GM23248 (cell line): ENCODE data around the gene WASHC2A. TPM values are rescaled to one million over a fixed set of nuclear protein-coding genes. Genes with fewer than 3 reads are reported as not detected.
"Not testable (repeated sequence)": the region's sequence is repeated elsewhere in the genome, so short reads cannot be mapped to it uniquely, and the experiment has no call there.

Experiments used
- DNase-seq: peaks from one replicate; pipeline ENCODE4 v3.0.0-alpha.2; 2015
- H2AFZ ChIP-seq: fragments of 200-600 bp; sonication (generic); 2 replicates; pipeline ENCODE4 v1.6.1; 2016; ENCODE audit warnings: antibody characterized with exemption
- H3F3A ChIP-seq: fragments of 200-600 bp; sonication (generic); 2 replicates; pipeline ENCODE4 v1.6.1; 2016; ENCODE audit warnings: mild to moderate bottlenecking, antibody characterized with exemption, mixed run types; ENCODE audit not compliant: insufficient read depth
- H3K27ac ChIP-seq: fragments of 200-600 bp; sonication (generic); 2 replicates; pipeline ENCODE4 v1.5.1; 2016; ENCODE audit warnings: mild to moderate bottlenecking
- H3K27me3 ChIP-seq: fragments of 200-600 bp; sonication (generic); replicated peaks from 2 replicates; pipeline ENCODE4 v1.6.1; 2016; ENCODE audit warnings: mild to moderate bottlenecking; ENCODE audit not compliant: insufficient read depth
- H3K36me3 ChIP-seq: fragments of 200-600 bp; sonication (generic); 2 replicates; pipeline ENCODE4 v1.6.1; 2016; ENCODE audit warnings: low read depth, mild to moderate bottlenecking
- H3K4me1 ChIP-seq: fragments of 200-600 bp; sonication (generic); 2 replicates; pipeline ENCODE4 v1.6.1; 2016; ENCODE audit warnings: mild to moderate bottlenecking; ENCODE audit not compliant: insufficient read depth
- H3K4me2 ChIP-seq: fragments of 200-600 bp; sonication (generic); one replicate; pipeline ENCODE4 v1.6.1; 2016; ENCODE audit warnings: mild to moderate bottlenecking; ENCODE audit not compliant: unreplicated experiment
- H3K4me3 ChIP-seq: fragments of 200-600 bp; sonication (generic); 2 replicates; pipeline ENCODE4 v1.5.1; 2016; ENCODE audit warnings: mild to moderate bottlenecking
- H3K79me2 ChIP-seq: fragments of 200-600 bp; sonication (generic); 2 replicates; pipeline ENCODE4 v1.6.1; 2016; ENCODE audit warnings: mild to moderate bottlenecking; ENCODE audit not compliant: insufficient read depth
- H3K9ac ChIP-seq: fragments of 200-600 bp; sonication (generic); 2 replicates; pipeline ENCODE4 v1.6.1; 2016; ENCODE audit warnings: mild to moderate bottlenecking
- H3K9me2 ChIP-seq: fragments of 200-600 bp; sonication (generic); 2 replicates; pipeline ENCODE4 v1.6.1; 2016; ENCODE audit warnings: mixed run types, mild to moderate bottlenecking, moderate library complexity; ENCODE audit not compliant: insufficient read depth
- H3K9me3 ChIP-seq: fragments of 200-600 bp; sonication (generic); one replicate; pipeline ENCODE4 v1.6.1; 2017; ENCODE audit warnings: low read depth
- H4K20me1 ChIP-seq: fragments of 200-600 bp; sonication (generic); 2 replicates; pipeline ENCODE4 v1.6.0; 2016; ENCODE audit not compliant: insufficient read depth
- EZH2 ChIP-seq: fragments of 200-600 bp; sonication (generic); IDR thresholded peaks from 2 replicates; pipeline ENCODE4 v1.6.1; 2018; ENCODE audit warnings: antibody characterized with exemption, mild to moderate bottlenecking; ENCODE audit not compliant: insufficient read depth, poor library complexity, severe bottlenecking
- EZH2phosphoT487 ChIP-seq: fragments of 200-600 bp; sonication (generic); IDR thresholded peaks from 2 replicates; pipeline ENCODE4 v1.6.1; 2018; ENCODE audit warnings: antibody characterized with exemption, moderate library complexity, mild to moderate bottlenecking, low read depth; ENCODE audit not compliant: insufficient read depth
- whole genome bisulfite sequencing, 2 experiments: methylation state at CpG; one replicate each; pipeline ENCODE4 v1.1.6; 2015 to 2017; ENCODE audit warnings: low lambda C conversion rate in 2 of 2, low coverage in 1 of 2; ENCODE audit errors: missing lambda C conversion rate in 2 of 2; 5-methylcytosine and 5-hydroxymethylcytosine counted together
- in situ Hi-C: fragments of 300-500 bp; cut with MboI; formaldehyde crosslinking; loops from 2 replicates; pipeline ENCODE4 v1.15.0; 2020
- polyA plus RNA-seq: library from polyadenylated mRNA; unstranded; fragments of >200 nt; fragmentation: Nextera tagmentation; extraction: Ambion mirVana; gene quantifications from 2 replicates; pipeline ENCODE4 v1.2.1, GENCODE V29; 2016
- total RNA-seq: library from RNA; depleted of rRNA; stranded (reverse); fragments of >200 nt; shearing (Covaris generic); gene quantifications from 2 replicates; pipeline ENCODE4 v1.2.3, GENCODE V29; 2014

The WASHC2A gene
- total and polyA plus RNA-seq, 2 experiments from 2014 or later = 23.9 to 26.8 TPM

DNA sequence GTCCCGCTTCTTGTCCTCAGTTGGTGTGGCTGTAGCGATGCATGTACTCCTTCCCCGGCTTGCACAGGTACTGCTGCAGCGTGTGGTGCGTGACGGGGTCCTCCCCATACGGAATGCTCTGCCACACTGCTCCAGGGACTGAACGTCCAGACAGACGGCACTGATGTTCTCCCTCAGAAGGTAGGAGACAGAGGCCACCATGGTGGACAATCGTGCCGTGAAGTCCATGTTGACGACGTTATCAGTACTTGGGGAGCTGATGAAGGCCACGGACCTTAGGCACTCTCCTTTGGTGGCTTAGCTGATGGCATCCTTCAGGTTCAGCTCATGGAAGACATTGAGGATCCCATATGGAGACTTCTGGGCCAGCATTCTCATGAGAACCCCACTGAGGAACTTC, 42.1 kb upstream of the WASHC2A start:
- DNase-seq = no peak

DNA sequence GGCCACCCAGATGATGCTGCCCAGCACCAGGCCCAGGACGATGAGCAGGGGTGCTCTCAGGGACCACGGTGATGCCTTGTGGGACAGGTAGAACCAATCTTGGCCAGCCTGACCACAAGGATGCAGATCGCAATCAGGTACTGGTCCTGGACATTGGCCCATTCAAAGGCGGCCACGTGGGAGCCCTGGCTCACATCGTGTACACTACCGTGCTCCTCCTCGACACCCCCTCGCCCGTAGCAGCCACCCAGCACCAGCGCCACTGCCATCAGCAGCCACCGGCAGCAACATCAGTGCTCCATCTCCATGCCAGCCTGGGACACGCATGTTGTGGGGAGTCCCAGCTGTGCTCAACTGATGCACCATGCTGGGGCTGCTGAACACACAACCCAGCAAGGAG, 40.6 kb upstream of the WASHC2A start:
- Histone ChIP-seq H3K9ac (no peak overlapping the region), H3K27ac (no peak overlapping the region), H3K27me3 (0 out of 2 replicates have a peak, but pooled peaks cover 9% of the 10 kb centered on the region), H3K9me3 (no peaks in the 10 kb centered on the region), H3K36me3 (no peaks in the 10 kb centered on the region), H3F3A (no peaks in the 10 kb centered on the region), H3K4me2 (no peak overlapping the region), H3K4me3 (no peak overlapping the region), H3K4me1 (no peaks in the 10 kb centered on the region), H2AFZ (no peak overlapping the region), H3K79me2 (no peaks in the 10 kb centered on the region), H3K9me2 (no peaks in the 10 kb centered on the region), H4K20me1 (no peaks in the 10 kb centered on the region)
- TF ChIP-seq EZH2 = no peak
- TF ChIP-seq EZH2phosphoT487 = no peak
- no peak for DNase-seq
- in situ Hi-C loops = no loop called here
- WGBS, 2 experiments = 69 to 74% methylated on average over 10 to 13 of the region's 13 CpGs

More for the DNA sequence above, 42.1 kb upstream of the WASHC2A start:
- Histone ChIP-seq H3K27me3 (0 out of 2 replicates have a peak, but pooled peaks cover 9% of the 10 kb centered on the region), H3K4me3 (no peak overlapping the region), H3K27ac (no peak overlapping the region), H2AFZ (no peak overlapping the region), H3K9ac (no peak overlapping the region), H3K36me3 (no peaks in the 10 kb centered on the region), H4K20me1 (no peaks in the 10 kb centered on the region), H3K9me2 (no peaks in the 10 kb centered on the region), H3K79me2 (no peaks in the 10 kb centered on the region), H3K9me3 (no peaks in the 10 kb centered on the region), H3F3A (no peaks in the 10 kb centered on the region), H3K4me2 (no peak overlapping the region), H3K4me1 (no peaks in the 10 kb centered on the region)
- WGBS, 2 experiments = 90 to 91% methylated on average over 14 of the region's 14 CpGs
- in situ Hi-C loops = no loop called here
- TF ChIP-seq EZH2 = no peak
- TF ChIP-seq EZH2phosphoT487 = no peak

DNA sequence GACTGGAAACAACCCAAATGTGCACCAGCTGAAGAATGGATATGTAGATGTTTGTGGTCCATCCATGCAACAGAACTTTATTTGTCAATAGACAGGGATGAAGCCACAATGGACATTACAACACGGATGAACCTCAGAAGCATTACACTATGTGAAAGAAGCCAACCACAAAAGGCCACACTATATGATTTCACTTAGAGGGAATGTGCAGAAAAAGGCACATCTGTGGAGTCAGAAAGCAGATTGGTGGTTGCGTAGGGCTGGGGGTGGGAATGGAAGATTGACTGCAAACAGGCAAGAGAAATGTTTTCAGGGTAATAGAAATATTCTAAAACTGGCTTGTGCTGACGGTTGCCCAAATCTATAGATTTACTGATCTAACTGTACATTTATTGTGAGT, 34.3 kb upstream of the WASHC2A start:
- H4K20me1 ChIP-seq = no peaks in the 10 kb centered on the region
- peak; percentile 83 for DNase-seq
- no peaks in the 10 kb centered on the region for H3K79me2 ChIP-seq
- no peaks in the 10 kb centered on the region for H3K9me3 ChIP-seq
- H3K36me3 ChIP-seq = no peaks in the 10 kb centered on the region
- H3K9me2 ChIP-seq = peaks cover 5% of the 10 kb centered on the region; the same call in 1 of the 2 replicates
- no peak overlapping the region for H2AFZ ChIP-seq
- H3K27ac ChIP-seq = no peak overlapping the region
- H3K4me1 ChIP-seq = peaks cover 4% of the 10 kb centered on the region
- 0 out of 2 replicates have a peak, but pooled peaks cover 4% of the 10 kb centered on the region for H3F3A ChIP-seq
- H3K27me3 ChIP-seq = peaks cover 5% of the 10 kb centered on the region; the same call in 1 of the 2 replicates
- in situ Hi-C loops = no loop called here
- no peak overlapping the region for H3K9ac ChIP-seq
- 24 to 37% methylated on average over 3 of the region's 3 CpGs for WGBS, 2 experiments
- H3K4me3 ChIP-seq = no peak overlapping the region
- TF ChIP-seq EZH2 (no peak), EZH2phosphoT487 (no peak)
- no peak overlapping the region for H3K4me2 ChIP-seq

DNA sequence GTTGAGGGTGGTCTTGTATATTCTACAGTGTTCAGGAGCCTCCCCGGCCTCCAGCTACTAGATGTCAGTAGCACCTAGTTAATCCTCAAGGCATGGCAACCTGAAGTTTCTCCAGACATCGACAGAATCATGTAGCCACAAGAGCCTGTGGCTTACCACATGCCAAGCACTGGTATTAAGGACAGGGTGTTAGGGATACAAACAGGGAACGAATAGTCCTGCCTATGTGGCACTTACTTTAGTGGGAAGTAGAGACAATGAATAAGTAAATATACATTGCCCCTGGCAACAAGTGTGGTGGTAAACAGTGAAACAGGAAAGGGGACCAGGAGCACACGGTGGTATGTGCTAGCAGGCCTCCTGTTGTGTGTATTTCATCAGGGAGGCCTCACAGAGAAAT, 32.4 kb upstream of the WASHC2A start:
- WGBS, 2 experiments = 38 to 44% methylated on average over 4 of the region's 4 CpGs
- H3K4me2 ChIP-seq, H3K4me3 ChIP-seq, H3K27ac ChIP-seq, H3K36me3 ChIP-seq, DNase-seq, H3K9ac ChIP-seq, H3K79me2 ChIP-seq, H3K9me2 ChIP-seq, H2AFZ ChIP-seq, in situ Hi-C loops, H4K20me1 ChIP-seq, H3F3A ChIP-seq, H3K9me3 ChIP-seq, H3K27me3 ChIP-seq, H3K4me1 ChIP-seq: not testable (repeated sequence)
